Central memory CD8-positive, alpha-beta T cell (primary cell): ENCODE data around the gene DPH5.

Source experiments
- ATAC-seq: fragments of 150-1000 bp; cut with Tn5 transposase; replicated peaks from 2 replicates; pipeline ENCODE4 v1.10.0; 2022; ENCODE audit warnings: mild to moderate bottlenecking, moderate FRiP score, moderate number of reproducible peaks; ENCODE audit not compliant: poor library complexity, severe bottlenecking; ENCODE audit errors: extremely low read depth
- DNase-seq, 2 donors: peaks; one replicate each; pipeline ENCODE4 v3.0.0; 2021; ENCODE audit warnings: low spot score in 2 of 2
- H3K27ac Mint-ChIP-seq: one replicate; pipeline ENCODE4 v1.8.0; 2022; ENCODE audit warnings: low read depth, mild to moderate bottlenecking, moderate library complexity, mixed read lengths
- H3K27me3 Mint-ChIP-seq: one replicate; pipeline ENCODE4 v1.8.0; 2022; ENCODE audit warnings: mixed read lengths
- H3K36me3 Mint-ChIP-seq: one replicate; pipeline ENCODE4 v1.8.0; 2022; ENCODE audit warnings: mild to moderate bottlenecking, moderate library complexity, mixed read lengths; ENCODE audit not compliant: insufficient read depth
- H3K4me1 Mint-ChIP-seq: one replicate; pipeline ENCODE4 v1.8.0; 2022; ENCODE audit warnings: mixed read lengths
- H3K4me3 Mint-ChIP-seq: one replicate; pipeline ENCODE4 v1.8.0; 2022; ENCODE audit warnings: mild to moderate bottlenecking, moderate library complexity, mixed read lengths
- H3K9me3 Mint-ChIP-seq: one replicate; pipeline ENCODE4 v1.8.0; 2022; ENCODE audit warnings: mixed read lengths

DPH5 gene

DNA sequence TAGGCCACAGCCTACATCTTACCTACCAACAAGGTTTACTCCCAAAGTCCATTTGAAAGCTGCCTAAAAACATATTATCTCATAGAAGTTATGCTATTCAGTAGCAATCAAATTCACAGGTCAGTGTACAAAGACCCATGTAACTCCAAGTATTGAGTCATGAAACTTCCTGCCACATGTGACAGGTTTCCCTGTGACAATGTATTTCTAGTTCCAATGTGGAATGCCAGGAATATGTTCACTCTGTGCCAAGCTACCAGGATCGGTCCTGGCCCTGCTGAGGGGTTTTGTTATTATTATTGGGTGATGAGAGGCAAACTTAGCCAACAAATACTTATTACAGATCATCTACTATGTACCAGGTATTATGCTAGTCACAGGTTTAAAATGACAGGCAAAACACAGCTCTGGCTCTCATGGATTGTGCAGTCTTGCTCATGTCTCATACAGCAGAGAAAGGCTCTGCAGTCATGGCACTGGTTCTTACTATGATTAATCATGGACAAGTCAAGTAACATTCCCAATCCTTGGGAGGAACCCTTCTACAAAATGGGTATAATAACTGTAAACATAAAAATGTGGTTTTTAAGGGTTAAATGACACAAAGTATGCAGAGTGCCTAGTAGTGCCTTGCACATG is 22.5 kb downstream of the DPH5 start:
- Mint-ChIP-seq H3K27ac (no peak overlapping the region), H3K4me1 (peaks cover 35% of the 10 kb centered on the region), H3K27me3 (no peaks in the 10 kb centered on the region), H3K4me3 (no peak overlapping the region), H3K36me3 (peaks cover 6% of the 10 kb centered on the region), H3K9me3 (no peaks in the 10 kb centered on the region)
- DNase-seq (no peak), ATAC-seq (no peak)

DNA sequence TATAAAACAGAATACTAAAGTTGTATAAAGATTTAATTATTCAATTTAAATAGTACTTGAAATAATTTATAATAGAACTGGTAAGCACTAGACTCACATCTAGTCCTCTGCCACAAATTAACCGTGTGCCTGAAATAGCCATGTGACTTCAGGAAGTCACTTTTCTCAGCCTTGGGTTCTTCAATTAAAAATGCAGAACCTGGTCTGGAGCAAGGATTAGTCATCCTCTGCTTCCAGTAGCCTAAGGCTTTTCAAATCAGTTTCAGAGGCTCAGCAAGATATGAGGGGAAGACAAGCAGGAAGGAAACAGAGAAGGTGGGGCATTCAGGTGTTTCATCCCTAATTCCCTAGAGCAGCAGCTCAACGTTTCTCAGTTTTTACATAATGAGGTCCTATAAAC is 23.0 kb downstream of the DPH5 start:
- no peaks in the 10 kb centered on the region for H3K9me3 Mint-ChIP-seq
- ATAC-seq: no peak
- no peak overlapping the region for H3K27ac Mint-ChIP-seq
- H3K4me3 Mint-ChIP-seq: no peak overlapping the region
- peaks cover 9% of the 10 kb centered on the region for H3K36me3 Mint-ChIP-seq
- H3K4me1 Mint-ChIP-seq: peaks cover 35% of the 10 kb centered on the region
- DNase-seq: no peak
- no peaks in the 10 kb centered on the region for H3K27me3 Mint-ChIP-seq

DNA sequence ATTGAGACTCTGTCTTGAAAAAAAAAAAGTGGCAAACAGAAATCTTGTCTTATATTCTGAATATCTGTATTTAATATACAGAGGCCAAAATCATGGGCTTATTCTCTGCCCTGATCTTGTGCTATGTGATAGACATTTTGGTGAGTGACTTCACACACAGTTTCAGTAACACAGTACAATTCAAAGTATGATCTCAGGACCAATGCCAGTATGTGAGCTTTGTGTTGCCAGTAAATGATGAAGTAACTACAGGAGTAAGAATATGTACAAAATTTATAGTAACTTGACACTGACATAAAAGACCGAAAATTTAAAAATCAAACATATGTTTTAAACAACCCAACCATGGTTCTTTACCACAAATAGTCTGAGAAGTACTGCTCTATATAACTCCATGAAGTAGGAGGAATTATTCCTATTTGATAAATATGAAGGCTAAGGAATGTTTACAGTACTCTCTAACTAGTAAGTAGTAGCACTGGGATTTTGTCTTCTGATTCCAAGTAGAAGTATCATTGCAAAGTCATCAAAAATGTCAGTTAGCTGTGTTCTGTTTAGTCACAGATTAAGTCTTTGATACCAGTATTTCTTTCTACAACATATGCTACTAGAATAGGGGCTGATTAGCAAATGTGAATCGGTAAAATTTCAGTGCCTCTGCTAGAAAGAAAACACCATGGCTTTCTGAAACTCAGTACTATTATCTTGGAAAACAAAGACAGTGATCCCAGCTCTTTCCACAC is 25.3 kb downstream of the DPH5 start:
- no peak for DNase-seq
- Mint-ChIP-seq H3K27me3 (no peaks in the 10 kb centered on the region), H3K27ac (no peak overlapping the region), H3K4me1 (peaks cover 24% of the 10 kb centered on the region), H3K36me3 (peaks cover 5% of the 10 kb centered on the region), H3K4me3 (no peak overlapping the region), H3K9me3 (no peaks in the 10 kb centered on the region)
- no peak for ATAC-seq

DNA sequence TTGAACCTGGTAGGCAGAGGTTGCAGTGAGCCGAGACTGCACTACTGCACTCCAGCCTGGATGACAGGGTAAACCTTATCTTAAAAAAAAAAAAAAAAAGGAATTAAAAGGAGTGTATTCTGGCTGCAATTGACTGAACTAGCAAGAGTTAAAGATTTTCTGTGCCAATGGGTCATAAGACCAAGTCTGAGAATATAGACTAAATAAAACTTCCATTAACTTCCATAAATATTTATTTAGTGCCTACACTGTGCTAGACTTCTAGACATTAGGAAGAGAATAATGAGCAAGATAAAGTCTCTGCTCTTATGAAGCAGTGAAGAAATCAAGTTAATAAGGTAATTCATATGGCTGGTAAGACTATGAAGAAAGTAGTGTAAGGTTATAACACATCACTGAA is 27.2 kb downstream of the DPH5 start:
- peaks cover 6% of the 10 kb centered on the region for H3K36me3 Mint-ChIP-seq
- no peaks in the 10 kb centered on the region for H3K27me3 Mint-ChIP-seq

DNA sequence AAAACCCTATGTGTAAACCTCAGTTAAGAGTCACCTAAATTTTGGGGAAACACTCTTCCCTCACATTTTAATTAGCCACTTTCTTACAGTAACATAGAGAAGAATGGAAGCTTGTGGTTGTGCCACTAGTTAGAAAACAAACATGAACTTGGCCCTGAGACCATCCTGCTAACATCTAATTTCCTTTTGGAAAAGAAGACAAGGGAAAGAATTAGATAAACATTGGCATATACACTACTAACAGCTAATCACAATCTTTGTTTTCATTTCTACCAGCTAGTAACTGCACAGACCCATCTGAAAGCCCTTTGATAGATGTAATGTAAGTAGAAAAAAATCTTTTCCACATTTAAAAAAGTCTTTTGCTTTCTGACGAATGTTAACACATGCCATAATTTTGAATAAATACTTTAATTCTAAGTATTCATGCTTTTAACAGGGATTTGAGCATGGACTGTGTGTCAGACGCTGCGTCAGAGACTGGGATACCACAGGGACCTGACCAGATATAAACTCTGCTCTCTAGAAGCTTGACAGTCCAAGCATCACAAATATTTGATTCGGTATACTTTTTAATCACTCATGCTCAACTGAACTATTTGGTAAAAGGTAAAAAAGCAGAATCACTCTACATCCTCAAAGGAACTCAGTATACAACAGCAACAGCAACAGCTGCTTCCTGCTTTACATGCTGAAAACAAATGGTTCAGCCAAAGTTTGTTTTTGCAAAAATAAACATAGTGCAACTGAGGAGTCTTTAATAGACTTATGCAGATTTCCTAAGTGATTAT is 30.2 kb downstream of the DPH5 start:
- Mint-ChIP-seq H3K36me3 (peaks cover 14% of the 10 kb centered on the region), H3K9me3 (no peaks in the 10 kb centered on the region), H3K4me1 (no peaks in the 10 kb centered on the region), H3K27me3 (no peaks in the 10 kb centered on the region), H3K27ac (no peak overlapping the region), H3K4me3 (no peak overlapping the region)
- ATAC-seq (no peak), DNase-seq (no peak)

More for the DNA sequence above, 27.2 kb downstream of the DPH5 start:
- H3K4me1 Mint-ChIP-seq: peaks cover 9% of the 10 kb centered on the region
- H3K27ac Mint-ChIP-seq: no peak overlapping the region
- H3K4me3 Mint-ChIP-seq: no peak overlapping the region
- no peaks in the 10 kb centered on the region for H3K9me3 Mint-ChIP-seq
- DNase-seq (no peak), ATAC-seq (no peak)

DNA sequence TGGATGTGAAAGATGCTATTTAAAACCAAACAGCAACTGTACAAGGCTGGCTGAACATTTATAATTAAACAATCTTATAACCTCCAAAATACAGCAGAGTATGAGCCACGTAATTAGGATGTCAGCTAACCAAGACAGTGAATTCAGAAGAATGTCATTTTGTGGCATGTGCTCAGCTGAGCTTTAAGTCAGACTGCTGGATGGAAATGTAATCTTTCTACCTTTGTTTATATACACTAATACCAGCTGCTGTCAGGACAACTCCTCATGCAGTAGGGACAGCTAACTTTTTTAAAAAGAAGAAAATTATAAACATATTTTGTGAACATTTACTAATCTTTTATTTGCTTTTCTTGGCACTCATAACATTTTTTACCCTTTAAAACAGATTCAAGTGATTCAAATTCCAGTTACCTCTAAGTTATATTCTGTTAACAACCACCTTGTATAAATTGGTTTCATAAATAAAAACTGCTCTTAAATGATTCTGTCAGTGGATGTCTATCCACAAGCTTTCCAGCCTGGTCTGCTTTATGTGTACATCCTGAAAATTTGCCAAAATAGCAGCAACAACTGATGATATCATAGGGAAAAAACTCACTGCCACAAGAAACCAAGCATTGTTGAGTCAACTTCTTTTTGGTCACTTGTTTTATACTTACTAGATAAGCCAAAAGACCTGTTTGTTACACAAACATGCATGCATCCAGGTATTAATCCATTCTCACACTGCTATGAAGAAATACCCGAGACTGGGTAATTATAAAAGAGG is 36.1 kb downstream of the DPH5 start:
- ATAC-seq (no peak), DNase-seq (no peak)
- Mint-ChIP-seq H3K9me3 (no peaks in the 10 kb centered on the region), H3K4me1 (peaks cover 23% of the 10 kb centered on the region), H3K4me3 (no peak overlapping the region), H3K27me3 (no peaks in the 10 kb centered on the region), H3K36me3 (peaks cover 21% of the 10 kb centered on the region), H3K27ac (no peak overlapping the region)

DNA sequence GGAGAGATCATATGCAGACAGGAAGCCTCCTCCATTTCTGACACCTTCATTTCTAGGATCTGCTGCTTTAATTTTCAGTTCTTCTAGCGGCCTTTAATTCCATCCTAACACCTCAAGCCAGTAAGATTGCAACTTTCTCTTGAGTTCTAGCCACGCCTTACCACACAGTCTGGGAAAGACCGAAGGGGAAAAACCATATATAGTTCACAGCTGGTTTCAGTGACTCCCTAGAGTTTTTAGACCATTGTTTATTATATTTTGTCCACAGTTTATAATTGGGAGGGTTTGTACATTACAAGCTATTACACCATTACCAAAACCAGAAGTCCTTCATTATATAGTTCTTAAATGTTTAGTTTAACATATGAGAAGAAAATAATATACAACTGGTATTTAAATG is 37.5 kb downstream of the DPH5 start:
- no peak overlapping the region for H3K4me3 Mint-ChIP-seq
- no peak for ATAC-seq

DNA sequence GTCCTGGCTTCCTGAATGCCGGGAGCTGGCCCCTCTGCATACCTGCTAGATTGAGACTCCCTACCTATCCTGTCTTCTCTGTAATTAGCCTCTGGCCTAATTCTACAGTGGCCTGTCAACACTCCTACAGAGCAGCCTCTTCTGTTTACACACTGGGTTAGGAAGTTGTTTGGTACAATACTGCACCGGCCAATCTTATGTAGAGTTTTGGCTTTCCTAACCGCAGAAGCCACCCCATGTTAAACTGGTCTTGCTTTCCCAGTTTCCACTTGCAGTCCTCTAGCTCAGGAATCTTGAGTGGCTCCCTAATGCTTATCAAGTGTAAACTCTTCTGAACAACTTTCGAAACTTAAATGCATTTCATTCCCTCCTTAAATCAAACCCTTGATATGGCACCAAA is 42.8 kb downstream of the DPH5 start:
- Mint-ChIP-seq H3K4me1 (peaks cover 28% of the 10 kb centered on the region), H3K27ac (peak overlapping the region; percentile 12), H3K27me3 (no peaks in the 10 kb centered on the region), H3K4me3 (no peak overlapping the region), H3K36me3 (peaks cover 13% of the 10 kb centered on the region), H3K9me3 (no peaks in the 10 kb centered on the region)
- ATAC-seq: no peak
- DNase-seq: no peak

More for the DNA sequence above, 37.5 kb downstream of the DPH5 start:
- H3K9me3 Mint-ChIP-seq: no peaks in the 10 kb centered on the region
- peaks cover 19% of the 10 kb centered on the region for H3K36me3 Mint-ChIP-seq
- no peaks in the 10 kb centered on the region for H3K27me3 Mint-ChIP-seq
- H3K4me1 Mint-ChIP-seq: peaks cover 23% of the 10 kb centered on the region
- peak overlapping the region; percentile 5 for H3K27ac Mint-ChIP-seq
- no peak for DNase-seq

DNA sequence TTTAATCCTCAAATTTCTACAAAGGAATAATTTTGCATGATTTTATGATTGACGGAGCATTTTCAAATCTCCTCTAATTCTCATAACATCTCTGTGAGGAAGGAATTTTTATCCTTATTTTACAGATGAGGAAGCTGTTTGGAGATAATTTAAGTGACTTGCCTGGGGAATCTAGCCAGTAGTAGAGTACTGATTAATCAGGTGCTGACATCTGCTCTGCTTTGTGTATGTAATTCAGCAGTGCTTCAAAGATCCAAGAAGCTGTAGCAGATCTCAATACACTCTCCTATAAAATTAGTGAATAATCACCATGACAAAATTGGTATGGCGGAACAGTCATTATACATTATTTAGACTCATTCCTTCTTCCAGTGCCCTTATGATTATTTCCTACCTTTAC is 46.0 kb downstream of the DPH5 start:
- H3K4me1 Mint-ChIP-seq: peaks cover 16% of the 10 kb centered on the region
- no peak for DNase-seq
- peaks cover 18% of the 10 kb centered on the region for H3K36me3 Mint-ChIP-seq
- H3K4me3 Mint-ChIP-seq: no peak overlapping the region
- no peaks in the 10 kb centered on the region for H3K9me3 Mint-ChIP-seq
- no peak for ATAC-seq
- H3K27me3 Mint-ChIP-seq: no peaks in the 10 kb centered on the region
- no peak overlapping the region for H3K27ac Mint-ChIP-seq

DNA sequence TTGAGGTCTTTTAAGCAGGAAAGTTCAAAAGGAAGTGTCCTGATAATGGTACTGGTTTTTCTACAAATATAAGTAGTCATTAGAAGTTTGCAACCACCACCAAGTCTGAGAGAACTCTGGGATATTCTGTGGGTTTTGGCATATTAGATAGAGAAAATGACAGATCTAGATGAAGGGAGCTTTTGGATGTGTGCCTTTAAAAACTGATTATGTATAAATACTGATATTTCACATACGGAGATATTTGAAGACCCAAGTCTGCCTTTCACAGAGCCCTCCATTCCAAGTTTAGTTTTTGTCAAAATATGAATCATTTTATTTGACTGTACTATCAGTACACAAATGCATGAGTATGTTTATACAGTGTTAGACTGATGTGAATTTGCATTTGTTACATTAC is 48.6 kb downstream of the DPH5 start:
- H3K4me1 Mint-ChIP-seq: peaks cover 21% of the 10 kb centered on the region
- H3K4me3 Mint-ChIP-seq: no peak overlapping the region
- ATAC-seq (no peak), DNase-seq (no peak)
- H3K9me3 Mint-ChIP-seq: no peaks in the 10 kb centered on the region
- H3K27me3 Mint-ChIP-seq: no peaks in the 10 kb centered on the region
- H3K36me3 Mint-ChIP-seq: peaks cover 22% of the 10 kb centered on the region
- H3K27ac Mint-ChIP-seq: no peak overlapping the region

DNA sequence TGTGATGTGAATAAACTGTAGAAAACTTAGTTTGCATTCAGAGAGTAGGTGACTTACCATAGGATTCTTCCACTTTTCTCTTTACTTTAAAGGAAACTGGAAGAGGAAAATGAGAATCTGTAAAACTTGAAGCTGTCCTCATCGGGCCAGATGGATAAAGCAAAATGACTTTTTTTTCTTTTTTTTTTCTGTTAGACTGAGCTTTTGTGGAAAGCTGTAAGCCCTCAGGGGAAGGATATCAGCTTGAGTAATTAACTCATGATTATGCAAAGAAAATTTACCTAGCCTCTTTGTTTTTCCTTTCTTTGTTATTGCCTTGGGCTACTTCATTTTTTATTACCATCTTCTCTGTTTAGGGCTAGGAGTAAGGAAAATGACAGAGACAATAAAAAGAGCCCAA is 53.4 kb downstream of the DPH5 start:
- Mint-ChIP-seq H3K4me3 (no peak overlapping the region), H3K4me1 (peaks cover 35% of the 10 kb centered on the region), H3K36me3 (peaks cover 20% of the 10 kb centered on the region), H3K27me3 (no peaks in the 10 kb centered on the region), H3K9me3 (no peaks in the 10 kb centered on the region), H3K27ac (peak overlapping the region; percentile 68)
- no peak for ATAC-seq
- no peak for DNase-seq

DNA sequence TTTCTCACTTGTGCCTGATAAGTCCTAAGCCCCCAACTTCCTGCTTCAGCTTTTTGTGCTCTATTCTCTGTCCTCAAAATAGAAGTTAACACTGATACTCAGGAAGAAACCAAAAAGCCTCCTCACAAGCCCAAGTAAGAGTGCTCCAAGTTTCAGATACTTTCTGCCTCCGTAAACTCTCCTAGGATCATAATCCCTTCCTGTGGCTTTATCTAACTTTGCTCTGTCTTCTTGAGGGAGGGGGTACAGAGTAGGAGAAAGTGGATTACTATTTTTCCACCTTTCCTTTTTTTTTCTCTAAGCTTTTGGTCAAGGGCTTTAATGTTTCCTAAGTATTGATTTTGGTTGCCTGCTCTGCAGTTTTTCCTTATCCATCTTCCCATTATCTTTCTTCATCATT is 54.6 kb downstream of the DPH5 start:
- no peak overlapping the region for H3K4me3 Mint-ChIP-seq

More for the DNA sequence above, 54.6 kb downstream of the DPH5 start:
- peak overlapping the region; percentile 29 for H3K27ac Mint-ChIP-seq
- DNase-seq: no peak
- no peaks in the 10 kb centered on the region for H3K9me3 Mint-ChIP-seq
- no peak for ATAC-seq
- H3K36me3 Mint-ChIP-seq: peaks cover 27% of the 10 kb centered on the region
- no peaks in the 10 kb centered on the region for H3K27me3 Mint-ChIP-seq
- H3K4me1 Mint-ChIP-seq: peaks cover 29% of the 10 kb centered on the region
